Articular chondrocyte of knee joint (primary cell): ENCODE measurements around the gene YIPF5. TPM values are rescaled to one million over a fixed set of nuclear protein-coding genes. Genes with fewer than 3 reads are reported as not detected.

Source experiments
- small RNA-seq: library from RNA; depleted of rRNA; stranded (forward); fragments of <200 nt; gene quantifications from one replicate; pipeline ENCODE3, GENCODE V24; 2012
- total RNA-seq: library from RNA; depleted of rRNA; stranded (reverse); fragments of >200 nt; gene quantifications from 2 replicates; pipeline ENCODE4 v1.2.3, GENCODE V29; 2012

Gene YIPF5
- 126 and 133 TPM in 2 replicates for total RNA-seq

GRCh38 chr5:144170276-144171024, at the start of gene YIPF5, which contains the start of gene KCTD16:
Gene YIPF5 (minus strand): TSS chr5:144170659. CDS start chr5:144169955, 704 bp downstream.
Gene KCTD16 (plus strand): TSS chr5:144170873.

Small RNA genes lying within 50 kb of the gene (small RNA-seq; reads per million reads assigned to genes)
- not detected for gene RN7SL87P

Other genes starting within 250 kb of the YIPF5 start
- gene KCTD16, start 214 bp upstream of the YIPF5 start, total RNA-seq = 2.1 and 6.1 TPM in 2 replicates